Renal cortex interstitium (tissue), 11 donors: Measurements from ENCODE around the gene MRC2. TPM values are rescaled to one million over a fixed set of nuclear protein-coding genes. Genes with fewer than 3 reads are reported as not detected.

Source experiments
- DNase-seq, 11 donors: peaks; one replicate each; pipeline ENCODE4 v3.0.0-alpha.2; 2013; ENCODE audit warnings: low read depth in 9 of 11, low spot score in 4 of 11; ENCODE audit errors: extremely low read depth in 1 of 11
- polyA plus RNA-seq, 3 donors: library from polyadenylated mRNA; unstranded; fragments of 120-200 nt; gene quantifications; one replicate each; pipeline ENCODE4 v1.2.1, GENCODE V29; 2013; ENCODE audit not compliant: insufficient read length in 3 of 3

The MRC2 gene
- polyA plus RNA-seq, 3 donors, result 52.6 to 80.0 (median 72.5) TPM

GRCh38 chr17:62704381-62704971 lies 77.0 kb downstream of the MRC2 start:
- peak in 2 of 11 donors; percentile 48 to 68 for DNase-seq

- no peak for DNase-seq
These were observed 77.8 kb downstream of the MRC2 start for GRCh38 chr17:62705156-62705777.

DNA sequence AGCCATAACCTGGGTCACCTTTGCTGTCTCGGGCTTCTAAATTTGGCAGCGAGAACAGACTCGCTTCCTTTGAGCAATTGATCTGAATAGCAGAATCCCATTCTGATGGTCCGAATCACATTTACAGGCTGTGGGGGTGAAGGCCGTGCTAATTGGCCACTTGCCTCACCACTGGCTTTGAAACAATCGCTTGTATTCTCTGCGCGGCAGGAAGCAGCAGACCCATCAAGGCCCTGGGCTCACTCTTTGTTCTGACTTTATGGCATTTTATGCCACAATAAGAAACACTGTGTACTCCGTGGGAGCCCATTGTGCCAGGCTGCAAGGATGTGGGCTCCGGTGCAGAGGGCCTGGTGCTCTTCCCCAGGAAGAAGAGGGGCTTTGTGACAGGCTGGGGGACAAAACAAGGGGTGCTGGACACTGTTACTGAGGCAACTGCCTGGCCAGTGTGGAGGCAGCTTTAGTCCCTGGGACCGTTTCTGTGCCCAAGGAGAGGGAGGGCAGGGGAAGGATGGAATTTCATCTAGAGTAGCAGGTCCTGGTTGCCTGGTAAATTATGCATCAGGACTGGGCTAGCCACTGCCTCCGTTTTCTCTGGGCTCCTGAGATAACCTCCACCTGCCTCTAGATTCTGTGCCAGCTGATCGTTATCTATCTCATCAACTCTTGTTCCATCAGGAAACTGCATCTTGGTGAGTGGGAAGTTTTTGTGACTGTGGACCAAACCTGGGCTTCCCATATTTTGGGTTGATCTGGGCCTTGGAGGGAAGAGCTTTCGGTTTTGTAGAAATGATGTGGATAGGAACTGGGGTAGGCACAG lies 78.5 kb downstream of the MRC2 start:
- no peak for DNase-seq

DNA sequence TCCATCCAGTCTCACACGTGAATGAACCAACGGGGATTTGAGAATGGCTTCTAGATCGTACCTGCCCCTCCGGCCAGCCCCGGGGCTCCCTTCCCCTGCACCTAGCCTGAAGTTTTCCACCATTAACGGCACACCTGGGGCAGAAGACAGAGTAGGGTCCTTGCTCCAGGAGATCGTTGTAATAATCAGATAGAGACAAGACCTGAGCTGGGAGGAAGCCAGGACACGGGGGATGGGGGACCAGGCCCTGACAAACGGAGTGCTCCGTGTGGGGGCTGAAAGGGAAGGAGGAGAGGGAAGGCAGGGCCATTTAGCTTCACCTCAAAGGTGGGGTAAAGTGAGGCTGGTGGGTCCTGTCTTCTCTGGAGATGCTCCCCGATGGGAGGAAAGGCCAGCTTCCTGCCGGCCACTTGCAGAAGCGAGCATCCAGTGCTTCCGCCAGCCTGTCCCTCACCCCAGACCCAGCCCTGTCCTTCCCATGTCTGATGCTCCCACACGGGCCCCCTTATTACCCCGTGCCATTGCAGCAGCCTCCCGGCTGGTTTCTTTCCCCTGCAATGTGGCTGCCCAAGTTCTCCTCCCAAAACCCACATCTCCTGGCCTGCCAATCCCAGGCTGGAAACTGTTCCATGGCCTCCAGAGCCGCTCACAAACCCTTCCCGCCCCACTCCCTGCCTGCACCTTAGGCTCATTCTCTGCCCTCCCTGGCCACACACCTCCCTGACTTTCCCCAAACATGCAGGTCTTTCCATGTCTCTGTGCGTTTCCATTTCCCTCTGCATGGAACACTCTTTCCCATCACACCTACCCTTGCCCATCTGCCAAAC lies 79.3 kb downstream of the MRC2 start:
- no peak for DNase-seq

GRCh38 chr17:62707425-62707739 lies 79.9 kb downstream of the MRC2 start:
- no peak for DNase-seq

DNA sequence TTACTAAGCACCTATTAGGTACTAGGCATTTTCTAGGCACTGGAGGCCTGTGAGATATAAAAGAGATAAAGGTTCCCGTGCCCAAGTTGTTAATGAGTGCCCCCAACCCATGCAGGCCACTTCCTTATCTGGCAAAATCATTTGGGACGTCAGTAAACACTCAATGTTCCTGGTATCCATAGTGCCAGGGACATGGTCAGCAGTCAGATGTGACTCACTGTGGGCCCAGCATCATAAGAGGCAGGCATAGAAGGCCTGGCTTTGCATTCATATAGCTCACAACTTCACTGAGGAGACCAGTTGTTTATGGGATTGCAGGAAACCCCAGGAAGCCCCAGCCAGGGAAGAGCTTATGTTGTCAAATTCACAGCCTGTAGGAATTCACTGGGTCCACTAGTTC lies 81.1 kb downstream of the MRC2 start:
- no peak for DNase-seq

- DNase-seq, result no peak
These were observed 84.7 kb downstream of the MRC2 start for GRCh38 chr17:62712171-62712581.

DNA sequence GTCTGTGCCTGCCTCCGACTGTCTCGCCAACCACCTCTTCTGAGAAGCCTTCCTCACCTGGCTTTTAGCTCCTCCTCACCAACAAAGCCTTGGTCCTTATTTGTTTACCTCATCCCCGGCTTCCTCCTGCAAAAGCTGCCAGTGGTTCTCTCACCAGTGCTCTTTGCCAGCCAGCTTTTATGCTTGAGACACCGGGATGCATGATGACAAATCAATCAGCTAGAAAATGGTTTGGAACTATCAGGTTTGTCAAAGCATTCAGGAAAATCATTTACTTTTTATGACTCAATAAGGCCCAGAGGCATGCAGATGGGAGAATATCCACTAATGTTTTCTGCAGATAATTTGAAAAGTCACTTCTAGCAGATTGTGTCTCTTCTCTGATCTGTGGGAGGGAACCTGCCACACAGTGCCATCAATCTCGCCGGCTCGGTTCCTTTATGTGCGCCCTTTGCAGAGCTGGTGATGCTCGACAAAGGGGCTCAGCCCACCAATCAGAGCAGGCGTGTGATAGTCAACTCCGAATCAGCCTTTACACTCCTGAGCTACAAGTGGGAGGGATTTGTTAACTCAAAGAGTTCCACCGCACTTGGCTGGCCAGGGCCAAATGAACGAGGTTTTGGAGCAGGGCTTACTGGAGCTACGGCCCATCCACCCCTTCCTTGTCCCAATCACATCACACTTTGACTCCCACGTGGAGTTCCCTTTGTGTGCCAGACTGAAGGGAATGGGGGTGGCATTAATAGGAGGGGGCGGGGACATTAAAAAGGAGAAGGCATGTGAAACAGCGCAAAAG lies 85.8 kb downstream of the MRC2 start:
- DNase-seq, result peak in 3 of 11 donors; percentile 69 to 78 (median 74)

DNA sequence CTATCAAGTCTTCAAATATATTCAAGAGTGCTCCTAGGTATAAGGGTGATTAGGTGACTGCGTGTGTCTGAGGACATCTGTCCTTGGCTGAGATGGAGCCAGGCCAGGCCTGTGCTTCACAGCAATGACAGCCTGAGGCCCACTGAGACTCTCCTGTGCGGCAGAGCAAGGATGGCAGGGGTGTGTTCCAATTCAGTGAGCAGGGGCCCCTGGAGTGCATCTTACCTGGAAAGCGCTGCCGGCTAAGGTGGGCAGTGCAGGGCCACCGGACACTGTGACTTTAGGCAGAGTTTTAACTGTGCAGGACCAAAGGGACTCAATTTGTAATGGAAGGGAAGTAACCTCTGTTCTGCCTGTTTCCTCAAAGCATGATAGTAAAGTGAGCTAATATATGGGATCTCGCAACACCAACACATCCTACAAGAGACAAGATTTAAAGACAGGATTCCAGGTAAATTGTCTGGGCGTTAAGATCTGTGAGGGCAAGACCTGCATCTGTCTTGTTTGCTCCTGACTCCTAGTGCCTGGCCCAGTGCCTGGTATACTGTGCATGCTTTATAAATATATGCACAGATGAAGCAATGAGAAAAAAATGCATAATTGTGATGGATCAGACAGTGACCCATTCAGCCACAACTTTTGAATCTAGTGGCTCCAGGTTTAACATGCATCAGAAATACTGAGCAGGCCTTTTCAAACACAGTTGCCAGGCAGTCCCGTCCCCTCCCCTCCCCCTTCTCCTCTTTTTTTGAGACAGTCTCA lies 86.7 kb downstream of the MRC2 start:
- no peak for DNase-seq

DNA sequence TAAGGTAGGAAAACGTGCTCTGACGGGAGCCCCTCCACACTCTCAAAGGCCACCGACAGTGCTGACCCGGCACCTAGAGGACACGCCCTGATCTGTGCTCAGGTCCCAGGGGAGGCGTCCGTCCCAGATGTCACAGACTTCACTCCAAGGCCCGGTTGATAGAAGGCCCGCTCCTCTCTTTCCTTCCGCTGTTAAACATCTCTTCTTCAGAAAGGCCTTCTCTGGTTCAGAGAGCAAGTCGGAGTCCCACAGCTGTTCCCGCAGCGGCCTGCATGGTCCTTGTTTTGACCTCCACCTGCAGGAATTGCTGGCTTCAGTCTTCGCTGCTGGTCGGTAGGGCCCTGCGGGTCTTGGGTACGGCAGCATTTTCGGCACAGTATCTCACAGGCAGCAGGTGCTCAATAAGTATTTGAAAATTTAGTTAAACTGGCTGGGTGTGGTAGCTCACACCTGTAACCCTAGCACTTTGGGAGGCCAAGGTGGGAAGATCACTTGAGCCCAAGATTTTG lies 88.5 kb downstream of the MRC2 start:
- DNase-seq, result no peak

- no peak for DNase-seq
These were observed 89.5 kb downstream of the MRC2 start for GRCh38 chr17:62716834-62717588.

- no peak for DNase-seq
These were observed 90.1 kb downstream of the MRC2 start for GRCh38 chr17:62717589-62717855.

- DNase-seq, result no peak
These were observed 90.4 kb downstream of the MRC2 start for GRCh38 chr17:62717889-62718288.

DNA sequence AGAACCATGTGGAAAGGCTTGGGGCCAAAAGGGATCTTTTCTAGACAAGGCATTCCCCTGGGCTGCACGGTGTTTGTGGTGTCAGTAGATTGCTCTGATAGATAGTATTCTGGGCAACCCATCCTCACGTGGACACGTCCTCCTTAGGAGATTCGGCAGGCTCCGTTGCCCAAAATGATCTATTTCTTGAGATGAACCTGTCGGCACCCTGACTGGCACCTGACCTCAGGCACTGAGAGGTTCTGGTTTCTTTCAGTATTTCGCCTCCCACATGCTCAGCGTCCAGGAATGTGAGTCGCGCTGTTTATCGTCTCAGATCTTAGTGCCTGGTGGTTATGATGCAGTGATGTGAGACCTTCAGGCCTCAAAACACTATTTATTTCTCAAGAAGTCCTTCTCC lies 91.0 kb downstream of the MRC2 start:
- DNase-seq, result no peak

GRCh38 chr17:62719586-62719985 lies 92.1 kb downstream of the MRC2 start:
- no peak for DNase-seq

- DNase-seq, result no peak
These were observed 92.8 kb downstream of the MRC2 start for GRCh38 chr17:62720126-62720850.

DNA sequence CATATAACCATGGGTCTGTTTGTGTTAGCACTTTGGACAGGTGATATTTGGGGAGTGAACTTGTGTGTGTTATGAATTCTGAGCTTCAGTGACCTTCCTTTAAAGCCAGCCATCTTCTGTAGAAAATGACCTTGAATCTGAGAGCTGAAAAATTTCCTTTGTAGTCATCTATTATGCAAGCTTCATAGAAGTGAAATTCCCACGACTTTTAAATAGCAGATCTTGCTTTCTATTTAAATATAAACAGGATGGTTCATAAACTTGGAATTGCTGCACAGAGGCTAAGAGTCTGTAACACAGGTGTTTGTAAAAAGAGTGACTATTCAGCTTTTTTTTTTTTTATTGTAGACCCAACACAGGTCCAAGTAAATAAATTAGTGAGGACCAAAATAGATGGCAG lies 95.2 kb downstream of the MRC2 start:
- DNase-seq, result no peak
